IMR-90 (cell line): ENCODE measurements around the gene RPL6. TPM values are rescaled to one million over a fixed set of nuclear protein-coding genes. Genes with fewer than 3 reads are reported as not detected.

Experiments
- ATAC-seq: fragments of 200-7000 bp; cut with Tn5 transposase; 2 replicates; pipeline ENCODE4 v1.9.1; 2020; ENCODE audit warnings: low read depth, mild to moderate bottlenecking, moderate library complexity
- BruUV-seq: library from RNA; stranded (reverse); fragments of 400-500 nt; replicated peaks from 2 replicates; lab custom pipeline; 2021; lab: Mats Ljungman, UMichigan
- CTCF ChIA-PET: fragments of 300-600 bp; formaldehyde crosslinking; extraction: SDS; loops from one replicate; lab custom pipeline; 2021; ENCODE audit warnings: antibody characterized with exemption; lab: Yijun Ruan, JAX
- POLR2A ChIA-PET: fragments of 300-600 bp; sonication (Branson Sonifier 250); formaldehyde crosslinking; loops from one replicate; lab custom pipeline; 2022; ENCODE audit warnings: antibody characterized with exemption; ENCODE audit not compliant: unreplicated experiment; lab: Charles Lee
- DNase-seq: peaks from one replicate; pipeline ENCODE4 v3.0.0; 2013
- H2AFZ ChIP-seq: replicated peaks from 2 replicates; pipeline ENCODE3; 2013; ENCODE audit warnings: low read length, mild to moderate bottlenecking; ENCODE audit not compliant: poor library complexity
- H2AK5ac ChIP-seq: 2 replicates; pipeline ENCODE4 v1.6.1; 2013; ENCODE audit warnings: low read depth, low read length, inconsistent platforms
- H2AK9ac ChIP-seq: replicated peaks from 2 replicates; pipeline ENCODE3; 2013; ENCODE audit warnings: mild to moderate bottlenecking, low read depth, low read length, moderate library complexity; ENCODE audit not compliant: poor library complexity
- H2BK120ac ChIP-seq: 2 replicates; pipeline ENCODE4 v1.6.1; 2013; ENCODE audit warnings: low read depth, low read length, inconsistent platforms
- H2BK15ac ChIP-seq: 3 replicates; pipeline ENCODE4 v1.6.1; 2013; ENCODE audit warnings: low read depth, low read length, inconsistent platforms
- H2BK20ac ChIP-seq: 2 replicates; pipeline ENCODE4 v1.6.1; 2013; ENCODE audit warnings: low read depth, mild to moderate bottlenecking, inconsistent platforms, low read length, moderate library complexity
- H2BK5ac ChIP-seq: 2 replicates; pipeline ENCODE4 v1.6.1; 2013; ENCODE audit warnings: mild to moderate bottlenecking, low read depth, low read length, inconsistent platforms; ENCODE audit not compliant: poor library complexity, severe bottlenecking
- H3K14ac ChIP-seq: replicated peaks from 2 replicates; pipeline ENCODE4 v1.6.1; 2013; ENCODE audit warnings: low read depth, low read length, inconsistent platforms
- H3K18ac ChIP-seq: 2 replicates; pipeline ENCODE4 v1.6.1; 2013; ENCODE audit warnings: low read depth, low read length, control low read depth
- H3K23ac ChIP-seq: 2 replicates; pipeline ENCODE4 v1.6.1; 2013; ENCODE audit warnings: low read depth, low read length, inconsistent platforms
- H3K27ac ChIP-seq: 2 replicates; pipeline ENCODE4 v1.5.1; 2013; ENCODE audit warnings: mild to moderate bottlenecking, control low read depth, low read length; ENCODE audit not compliant: insufficient read depth
- H3K27me3 ChIP-seq: 2 replicates; pipeline ENCODE4 v1.6.1; 2013; ENCODE audit warnings: low read length; ENCODE audit not compliant: control insufficient read depth, insufficient read depth
- H3K36me3 ChIP-seq: 2 replicates; pipeline ENCODE4 v1.6.1; 2013; ENCODE audit warnings: low read length, mixed read lengths; ENCODE audit not compliant: control insufficient read depth, insufficient read depth
- H3K4ac ChIP-seq: 2 replicates; pipeline ENCODE4 v1.6.1; 2013; ENCODE audit warnings: low read depth, low read length, inconsistent platforms
- H3K4me1 ChIP-seq: 2 replicates; pipeline ENCODE4 v1.6.1; 2013; ENCODE audit warnings: low read length, mixed read lengths; ENCODE audit not compliant: control insufficient read depth, insufficient read depth
- H3K4me2 ChIP-seq: 2 replicates; pipeline ENCODE4 v1.6.1; 2013; ENCODE audit warnings: low read depth, mild to moderate bottlenecking, control low read depth, low read length, moderate library complexity
- H3K4me3 ChIP-seq: 2 replicates; pipeline ENCODE4 v1.5.1; 2013; ENCODE audit warnings: low read depth, mild to moderate bottlenecking, control low read depth, low read length, moderate library complexity; ENCODE audit not compliant: insufficient read depth
- H3K56ac ChIP-seq: 2 replicates; pipeline ENCODE4 v1.6.1; 2013; ENCODE audit warnings: low read length, inconsistent platforms; ENCODE audit not compliant: insufficient read depth; ENCODE audit errors: extremely low read depth
- H3K79me1 ChIP-seq, 2 experiments: 2 replicates each; pipeline ENCODE4 v1.6.1; 2013; ENCODE audit warnings: low read length in 2 of 2, inconsistent platforms in 1 of 2, low read depth in 1 of 2
- H3K9ac ChIP-seq: 2 replicates; pipeline ENCODE4 v1.6.1; 2013; ENCODE audit warnings: low read depth, low read length, control low read depth
- H3K9me1 ChIP-seq: 2 replicates; pipeline ENCODE4 v1.6.1; 2013; ENCODE audit warnings: low read length, inconsistent platforms; ENCODE audit not compliant: insufficient read depth
- H3K9me3 ChIP-seq: 2 replicates; pipeline ENCODE4 v1.6.1; 2013; ENCODE audit warnings: low read length; ENCODE audit not compliant: control insufficient read depth, insufficient read depth
- H4K20me1 ChIP-seq: 2 replicates; pipeline ENCODE4 v1.6.1; 2013; ENCODE audit warnings: low read length, inconsistent platforms; ENCODE audit not compliant: insufficient read depth
- H4K5ac ChIP-seq: 2 replicates; pipeline ENCODE4 v1.6.1; 2013; ENCODE audit warnings: mild to moderate bottlenecking, low read depth, low read length, control low read depth
- H4K8ac ChIP-seq, 2 experiments: 2 replicates each; pipeline ENCODE4 v1.6.1; 2013; ENCODE audit warnings: low read depth in 2 of 2, low read length in 2 of 2, control low read depth in 1 of 2, inconsistent platforms in 1 of 2
- H4K91ac ChIP-seq: 2 replicates; pipeline ENCODE4 v1.6.1; 2013; ENCODE audit warnings: low read depth, low read length, inconsistent platforms; ENCODE audit not compliant: insufficient read depth
- BHLHE40 ChIP-seq: fragments of 150-350 bp; IDR thresholded peaks from 2 replicates; pipeline ENCODE4 v1.6.1; 2016; ENCODE audit warnings: mild to moderate bottlenecking, low read depth, low read length
- CEBPB ChIP-seq: IDR thresholded peaks from 2 replicates; pipeline ENCODE4 v1.6.1; 2012; ENCODE audit warnings: low read depth, low read length, improper control_type of control experiment
- CHD1 ChIP-seq: IDR thresholded peaks from 2 replicates; pipeline ENCODE4 v1.6.1; 2012; ENCODE audit warnings: low read depth, low read length, improper control_type of control experiment
- MAFK ChIP-seq: IDR thresholded peaks from 2 replicates; pipeline ENCODE4 v1.6.1; 2012; ENCODE audit warnings: low read depth, low read length, improper control_type of control experiment
- MAZ ChIP-seq: IDR thresholded peaks from 2 replicates; pipeline ENCODE4 v1.6.1; 2012; ENCODE audit warnings: low read depth, mild to moderate bottlenecking, low read length, improper control_type of control experiment, moderate library complexity, borderline replicate concordance
- MXI1 ChIP-seq: IDR thresholded peaks from 2 replicates; pipeline ENCODE4 v1.6.1; 2012; ENCODE audit warnings: low read depth, mild to moderate bottlenecking, low read length, moderate library complexity, borderline replicate concordance
- POLR2A ChIP-seq: IDR thresholded peaks from 2 replicates; pipeline ENCODE4 v1.6.1; 2012; ENCODE audit warnings: mild to moderate bottlenecking, low read depth, low read length
- RFX5 ChIP-seq: IDR thresholded peaks from 2 replicates; pipeline ENCODE4 v1.8.0; 2012; ENCODE audit warnings: low read depth, mild to moderate bottlenecking, low read length, moderate library complexity
- SMC3 ChIP-seq: fragments of 150-350 bp; IDR thresholded peaks from 2 replicates; pipeline ENCODE4 v1.6.1; 2016; ENCODE audit warnings: low read depth, mild to moderate bottlenecking, antibody characterized with exemption, low read length, moderate library complexity
- WGBS, 2 experiments: methylation state at CpG; one replicate each; pipeline versions ENCODE4 v1.1.5 to v1.1.7; 2013; ENCODE audit warnings: missing lambda C conversion rate in 2 of 2; ENCODE audit not compliant: insufficient read length in 1 of 2; ENCODE audit errors: extremely low coverage in 2 of 2; 5-methylcytosine and 5-hydroxymethylcytosine counted together
- dilution Hi-C: fragments of 300-500 bp; cut with HindIII; formaldehyde crosslinking; loops from one replicate; pipeline ENCODE4 v1.14.3; 2018; ENCODE audit warnings: low sequenced_read_pairs; ENCODE audit not compliant: unreplicated experiment
- in situ Hi-C: fragments of 300-500 bp; cut with MboI; formaldehyde crosslinking; loops from 3 replicates; pipeline ENCODE4 v1.14.3; 2019; ENCODE audit warnings: low sequenced_read_pairs, inconsistent platforms, mixed read lengths
- intact Hi-C: fragments of 100-400 bp; cut with micrococcal nuclease; formaldehyde crosslinking; loops from 2 replicates; pipeline ENCODE4 v1.10.0; 2022
- polyA plus RNA-seq, 3 experiments: library from polyadenylated mRNA; depleted of rRNA; stranded (reverse); fragments of >200 nt; gene quantifications; 2 replicates each; pipeline ENCODE4 v1.2.3, GENCODE V29; 2012; ENCODE audit warnings: low replicate concordance in 1 of 3
- total RNA-seq: library from RNA; depleted of rRNA; stranded (reverse); fragments of >200 nt; gene quantifications from 2 replicates; pipeline ENCODE4 v1.2.3, GENCODE V29; 2012
- TF ChIP-seq, protein P1 (sequence below): fragments of 150-350 bp; IDR thresholded peaks from 2 replicates; pipeline ENCODE4 v1.6.1; 2017; ENCODE audit warnings: mild to moderate bottlenecking, antibody characterized with exemption, low read length, low read depth
- TF ChIP-seq, protein P2 (sequence below): fragments of 150-350 bp; IDR thresholded peaks from 2 replicates; pipeline ENCODE4 v1.6.1; 2016; ENCODE audit warnings: low read depth, mild to moderate bottlenecking, low read length, moderate library complexity, borderline replicate concordance
- TF ChIP-seq, protein P3 (sequence below): conservative IDR thresholded peaks from 2 replicates; pipeline ENCODE4 v1.5.1; 2012; ENCODE audit warnings: mild to moderate bottlenecking, low read depth, low read length, improper control_type of control experiment

Gene RPL6
- total and polyA plus RNA-seq, 2 of the 4 experiments (the other 2 are of a cell fraction), result 1,317 to 1,694 TPM

DNA sequence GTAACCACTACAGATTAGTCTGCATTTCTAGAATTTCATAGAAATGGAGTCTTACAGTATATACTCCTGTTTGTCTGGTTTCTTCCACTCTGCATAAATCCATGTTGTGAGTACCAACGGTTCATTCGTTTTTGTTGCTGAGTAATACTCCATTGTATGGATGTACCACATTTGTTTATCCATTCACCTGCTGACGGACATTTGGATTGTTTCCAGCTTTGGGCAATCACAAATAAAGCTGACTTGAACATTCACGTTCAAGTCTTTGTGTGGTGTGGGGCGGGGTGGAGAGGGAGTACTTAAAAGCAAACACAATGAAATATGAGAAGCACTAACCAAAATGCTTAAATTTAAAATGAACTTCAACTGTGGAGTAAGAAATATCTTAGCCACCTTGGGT is 34.3 kb downstream of the RPL6 start:
- Histone ChIP-seq H4K20me1 (peaks cover 26% of the 10 kb centered on the region), H2BK5ac (no peak overlapping the region), H3K18ac (no peak overlapping the region), H2AK9ac (no peak overlapping the region), H3K23ac (no peak overlapping the region), H2BK120ac (no peak overlapping the region), H3K4me2 (no peak overlapping the region), H3K9me1 (peaks cover 11% of the 10 kb centered on the region), H4K91ac (no peak overlapping the region), H3K9ac (no peak overlapping the region), H2BK20ac (no peak overlapping the region), H3K36me3 (peaks cover 1% of the 10 kb centered on the region; the same call in 1 of the 2 replicates), H3K9me3 (no peaks in the 10 kb centered on the region), H3K27ac (no peak overlapping the region), H2BK15ac (no peak overlapping the region), H3K79me1 (peaks cover 20 to 64% of the 10 kb centered on the region in 2 experiments), H3K56ac (no peak overlapping the region), H3K14ac (no peak overlapping the region), H3K4ac (no peak overlapping the region), H3K4me1 (peaks cover 5% of the 10 kb centered on the region), H3K27me3 (no peaks in the 10 kb centered on the region), H4K5ac (no peak overlapping the region), H2AK5ac (no peak overlapping the region), H2AFZ (no peak overlapping the region), H4K8ac (no peak overlapping the region), H3K4me3 (no peak overlapping the region)
- dilution Hi-C loops (no loop called here), intact Hi-C loops (no loop called here), in situ Hi-C loops (no loop called here)
- POLR2A ChIA-PET, result no interaction called here
- TF ChIP-seq MAFK (no peak), RFX5 (no peak), SMC3 (no peak), CEBPB (no peak), POLR2A (no peak), MAZ (no peak), BHLHE40 (no peak), CHD1 (no peak), MXI1 (no peak)
- TF ChIP-seq, protein P1, sequence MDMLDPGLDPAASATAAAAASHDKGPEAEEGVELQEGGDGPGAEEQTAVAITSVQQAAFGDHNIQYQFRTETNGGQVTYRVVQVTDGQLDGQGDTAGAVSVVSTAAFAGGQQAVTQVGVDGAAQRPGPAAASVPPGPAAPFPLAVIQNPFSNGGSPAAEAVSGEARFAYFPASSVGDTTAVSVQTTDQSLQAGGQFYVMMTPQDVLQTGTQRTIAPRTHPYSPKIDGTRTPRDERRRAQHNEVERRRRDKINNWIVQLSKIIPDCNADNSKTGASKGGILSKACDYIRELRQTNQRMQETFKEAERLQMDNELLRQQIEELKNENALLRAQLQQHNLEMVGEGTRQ, result no peak
- TF ChIP-seq, protein P2, sequence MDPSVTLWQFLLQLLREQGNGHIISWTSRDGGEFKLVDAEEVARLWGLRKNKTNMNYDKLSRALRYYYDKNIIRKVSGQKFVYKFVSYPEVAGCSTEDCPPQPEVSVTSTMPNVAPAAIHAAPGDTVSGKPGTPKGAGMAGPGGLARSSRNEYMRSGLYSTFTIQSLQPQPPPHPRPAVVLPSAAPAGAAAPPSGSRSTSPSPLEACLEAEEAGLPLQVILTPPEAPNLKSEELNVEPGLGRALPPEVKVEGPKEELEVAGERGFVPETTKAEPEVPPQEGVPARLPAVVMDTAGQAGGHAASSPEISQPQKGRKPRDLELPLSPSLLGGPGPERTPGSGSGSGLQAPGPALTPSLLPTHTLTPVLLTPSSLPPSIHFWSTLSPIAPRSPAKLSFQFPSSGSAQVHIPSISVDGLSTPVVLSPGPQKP, result no peak
- TF ChIP-seq, protein P3, sequence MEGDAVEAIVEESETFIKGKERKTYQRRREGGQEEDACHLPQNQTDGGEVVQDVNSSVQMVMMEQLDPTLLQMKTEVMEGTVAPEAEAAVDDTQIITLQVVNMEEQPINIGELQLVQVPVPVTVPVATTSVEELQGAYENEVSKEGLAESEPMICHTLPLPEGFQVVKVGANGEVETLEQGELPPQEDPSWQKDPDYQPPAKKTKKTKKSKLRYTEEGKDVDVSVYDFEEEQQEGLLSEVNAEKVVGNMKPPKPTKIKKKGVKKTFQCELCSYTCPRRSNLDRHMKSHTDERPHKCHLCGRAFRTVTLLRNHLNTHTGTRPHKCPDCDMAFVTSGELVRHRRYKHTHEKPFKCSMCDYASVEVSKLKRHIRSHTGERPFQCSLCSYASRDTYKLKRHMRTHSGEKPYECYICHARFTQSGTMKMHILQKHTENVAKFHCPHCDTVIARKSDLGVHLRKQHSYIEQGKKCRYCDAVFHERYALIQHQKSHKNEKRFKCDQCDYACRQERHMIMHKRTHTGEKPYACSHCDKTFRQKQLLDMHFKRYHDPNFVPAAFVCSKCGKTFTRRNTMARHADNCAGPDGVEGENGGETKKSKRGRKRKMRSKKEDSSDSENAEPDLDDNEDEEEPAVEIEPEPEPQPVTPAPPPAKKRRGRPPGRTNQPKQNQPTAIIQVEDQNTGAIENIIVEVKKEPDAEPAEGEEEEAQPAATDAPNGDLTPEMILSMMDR, result no peak
- BruUV-seq, result no TSS peak
- CTCF ChIA-PET, result interaction anchor here (1.1 to 1.4 kb wide), 2 partner anchors 12 to 173 kb away, joined by 3 to 4 read pairs; no protein-coding TSS in a partner anchor
- DNase-seq (no peak), ATAC-seq (no peak)
- WGBS, 2 experiments, result no CpG with 5 or more reads among the region's 5 CpGs
